ENCODE measurements around the gene PDE6D.

Gene PDE6D

DNA sequence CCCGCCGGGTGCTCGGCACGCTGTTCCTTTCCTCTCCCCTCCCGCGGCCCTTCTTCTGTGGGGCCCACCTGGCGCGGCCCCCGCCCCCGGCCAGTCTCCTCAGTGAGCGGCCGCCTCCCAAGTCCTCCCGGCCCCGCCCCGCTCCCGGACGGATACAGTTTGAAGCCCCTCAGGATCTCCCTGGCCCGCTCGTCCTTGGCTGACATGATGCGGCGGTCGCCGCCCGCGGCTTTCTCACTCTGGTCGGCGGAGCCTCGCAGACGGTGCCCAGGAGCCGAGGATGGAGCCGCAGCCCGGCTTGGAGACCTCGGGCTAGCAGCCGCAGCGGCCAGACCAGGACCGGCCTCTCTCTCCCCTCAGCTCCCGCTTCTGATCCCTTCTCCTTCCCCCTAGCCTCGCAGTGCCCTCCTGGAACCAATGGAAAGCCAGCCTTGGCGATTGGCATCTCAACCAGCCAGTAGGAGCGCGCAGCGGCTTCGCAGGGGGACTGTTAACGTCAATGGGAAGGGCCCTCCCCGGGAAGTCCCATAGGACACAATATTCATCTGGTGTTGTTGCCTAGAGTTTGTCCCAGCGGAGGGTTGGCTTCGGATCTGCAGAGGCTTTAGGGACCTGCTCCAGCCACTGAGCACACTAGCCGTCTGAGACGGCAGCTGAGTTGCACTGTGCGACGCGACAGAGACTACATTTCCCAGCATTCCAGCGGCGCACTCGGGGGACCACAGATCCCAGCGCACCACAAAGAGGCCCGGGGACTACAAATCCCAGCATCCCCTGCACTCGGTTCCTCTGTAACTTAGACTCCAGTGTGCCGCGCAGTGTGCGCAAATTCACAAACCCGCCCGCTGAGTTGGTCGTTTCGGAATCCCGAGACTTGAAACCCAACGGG lies at the start of gene PDE6D:
TSS of gene PDE6D (minus strand) at position 374 of the 889 bp plus-strand sequence. CDS start at position 206, 168 bp downstream.
- peak; percentile 93 for FAIRE-seq

DNA sequence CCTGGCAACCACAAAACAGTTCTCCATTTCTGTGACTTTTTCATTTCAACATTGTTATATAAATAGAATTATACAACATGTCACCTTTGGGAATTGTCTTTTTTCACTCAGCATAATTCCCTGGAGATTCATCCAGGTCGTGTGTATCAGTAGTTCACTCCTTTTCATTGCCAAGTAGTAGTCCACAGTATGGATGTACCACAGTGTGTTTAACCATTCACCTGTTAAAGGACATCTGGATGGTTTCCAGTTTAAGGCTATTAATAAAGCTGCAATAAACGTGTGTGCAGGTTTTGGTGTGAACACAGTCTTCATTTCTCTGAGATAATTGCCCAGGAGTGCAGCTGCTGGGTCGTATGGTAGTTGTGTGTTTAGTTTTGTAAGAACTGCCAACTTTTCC lies 40.8 kb upstream of the PDE6D start:
- DNase-seq (ENCODE audit: insufficient read length, low spot score), result no peak
- peak; percentile 20 for FAIRE-seq

More for the DNA sequence above, at the start of gene PDE6D:
- DNase-seq (ENCODE audit: insufficient read length, low spot score), result peak; percentile 100

DNA sequence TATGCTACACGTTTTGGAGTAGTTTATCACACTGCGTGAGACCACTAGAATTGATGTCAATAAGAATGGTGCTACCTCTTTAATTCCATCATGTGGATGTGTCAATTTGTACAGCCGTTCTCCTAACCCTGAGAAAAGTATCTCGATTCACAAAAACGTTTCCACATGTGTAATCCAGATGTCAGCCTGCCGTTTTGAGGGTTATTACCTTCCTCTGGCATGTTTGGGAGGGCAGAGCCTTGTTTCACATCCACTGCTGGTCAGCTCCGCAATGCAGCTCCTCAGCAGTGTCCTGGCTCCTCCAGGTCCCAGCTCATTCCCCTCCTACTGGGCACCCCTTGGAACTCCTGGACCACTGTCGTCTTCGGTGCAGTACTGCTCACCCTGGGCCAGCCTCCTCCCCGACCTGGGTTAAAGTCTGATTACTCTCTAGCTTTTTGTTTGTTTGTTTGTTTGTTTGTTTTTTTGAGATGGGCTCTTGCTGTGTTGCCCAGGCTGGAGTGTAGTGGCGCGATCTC lies 39.8 kb upstream of the PDE6D start:
- no peak for FAIRE-seq
- DNase-seq (ENCODE audit: insufficient read length, low spot score), result no peak

DNA sequence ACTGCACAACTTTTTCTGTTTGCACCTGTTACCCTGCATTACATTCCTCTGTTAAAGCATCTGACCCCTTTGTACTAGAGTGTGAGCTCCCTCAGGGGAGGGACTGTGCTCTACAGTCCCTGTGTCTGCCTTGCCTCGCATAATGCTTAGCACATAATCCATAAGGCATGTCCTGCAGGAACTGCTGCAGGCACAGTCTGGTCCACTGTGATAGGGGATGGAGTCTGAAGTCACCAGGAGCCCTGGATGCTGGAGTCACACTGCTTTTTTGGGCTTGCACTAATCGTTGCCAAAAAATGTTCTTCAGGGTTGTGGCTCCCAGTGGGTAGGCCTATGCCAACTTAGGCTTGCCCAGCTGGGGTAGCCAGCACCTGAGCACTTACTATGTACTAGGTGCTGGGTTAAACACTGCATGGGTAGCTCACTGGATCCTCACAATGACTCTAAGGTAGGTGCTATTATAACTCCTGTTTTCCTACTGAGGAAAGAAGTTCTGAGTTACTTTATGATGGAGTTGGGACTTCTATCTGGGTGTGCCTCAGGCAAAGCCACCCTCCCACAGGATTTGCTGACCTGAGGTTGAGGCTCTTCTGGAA lies 38.5 kb upstream of the PDE6D start:
- FAIRE-seq (no peak), DNase-seq (ENCODE audit: insufficient read length, low spot score) (no peak)

DNA sequence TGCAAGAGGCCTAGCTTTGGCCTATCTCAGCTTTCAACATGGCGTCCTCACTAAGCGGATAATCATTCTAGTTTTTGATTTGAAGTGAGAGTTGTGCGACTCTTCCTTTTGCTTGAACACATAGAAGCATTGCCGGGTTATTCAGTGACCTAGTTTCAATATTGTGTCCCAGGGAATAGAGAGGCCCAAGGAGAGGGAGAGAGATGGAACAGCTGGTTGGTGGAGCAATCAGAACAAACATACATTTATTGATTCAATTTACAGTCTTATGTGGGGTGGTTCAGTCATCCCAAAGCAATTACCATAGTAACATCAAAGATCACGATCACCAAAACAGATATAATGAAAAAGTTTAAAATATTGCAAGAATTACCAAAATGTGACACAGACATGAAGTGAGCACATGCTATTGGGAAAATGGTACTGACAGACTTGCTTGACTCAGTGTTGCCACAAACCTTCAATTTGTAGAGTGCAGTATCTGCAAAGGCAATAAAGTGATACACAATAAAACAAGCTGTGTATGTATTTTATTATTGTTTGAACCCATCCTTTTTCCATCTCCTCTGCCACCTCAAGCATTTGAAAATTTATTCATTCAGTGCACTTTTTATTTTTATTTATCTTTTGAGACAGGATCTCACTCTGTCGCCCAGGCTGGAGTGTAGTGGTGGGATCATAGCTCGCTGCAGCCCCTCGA lies 35.4 kb upstream of the PDE6D start:
- no peak for DNase-seq (ENCODE audit: insufficient read length, low spot score)
- no peak for FAIRE-seq

DNA sequence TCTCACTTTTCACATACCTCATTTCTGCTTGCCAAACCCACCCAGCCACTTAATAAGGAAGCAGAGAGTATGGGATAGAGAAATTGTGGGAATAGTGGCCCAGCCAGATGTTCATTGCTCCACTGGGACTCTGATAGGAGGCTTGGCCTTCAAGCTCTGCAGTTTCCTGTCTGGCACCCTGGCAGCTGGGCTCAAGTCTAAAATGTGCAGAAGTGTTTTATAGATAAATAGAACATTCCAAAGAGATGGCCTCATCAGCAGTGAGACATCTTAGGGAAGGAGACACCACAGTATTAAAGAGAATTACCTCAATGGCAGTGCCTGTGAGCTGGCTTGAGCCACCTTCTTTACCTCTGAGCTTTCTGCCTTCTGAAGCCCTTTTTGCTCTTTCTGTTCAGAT lies 29.8 kb upstream of the PDE6D start:
- FAIRE-seq (no peak), DNase-seq (ENCODE audit: insufficient read length, low spot score) (peak; percentile 37)

DNA sequence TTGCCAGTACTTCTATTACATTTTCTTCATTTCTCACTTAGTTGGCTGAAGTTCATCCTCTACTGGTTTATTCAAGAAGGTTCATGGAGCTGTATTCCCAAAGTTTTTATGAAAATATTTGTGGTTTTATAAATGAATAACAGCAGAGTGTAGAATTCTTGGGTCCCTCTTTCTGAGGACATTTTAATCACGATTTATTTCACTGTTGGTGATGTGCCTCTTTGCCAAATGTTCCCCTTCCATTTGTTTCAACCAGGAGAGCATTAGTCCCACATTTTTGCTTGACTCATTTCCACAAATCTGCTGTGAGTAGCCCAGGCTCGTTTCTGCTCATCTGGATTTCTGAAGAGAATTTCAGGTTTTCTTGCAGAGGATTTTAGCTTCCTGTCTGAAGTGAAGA lies 25.9 kb upstream of the PDE6D start:
- FAIRE-seq, result no peak

DNA sequence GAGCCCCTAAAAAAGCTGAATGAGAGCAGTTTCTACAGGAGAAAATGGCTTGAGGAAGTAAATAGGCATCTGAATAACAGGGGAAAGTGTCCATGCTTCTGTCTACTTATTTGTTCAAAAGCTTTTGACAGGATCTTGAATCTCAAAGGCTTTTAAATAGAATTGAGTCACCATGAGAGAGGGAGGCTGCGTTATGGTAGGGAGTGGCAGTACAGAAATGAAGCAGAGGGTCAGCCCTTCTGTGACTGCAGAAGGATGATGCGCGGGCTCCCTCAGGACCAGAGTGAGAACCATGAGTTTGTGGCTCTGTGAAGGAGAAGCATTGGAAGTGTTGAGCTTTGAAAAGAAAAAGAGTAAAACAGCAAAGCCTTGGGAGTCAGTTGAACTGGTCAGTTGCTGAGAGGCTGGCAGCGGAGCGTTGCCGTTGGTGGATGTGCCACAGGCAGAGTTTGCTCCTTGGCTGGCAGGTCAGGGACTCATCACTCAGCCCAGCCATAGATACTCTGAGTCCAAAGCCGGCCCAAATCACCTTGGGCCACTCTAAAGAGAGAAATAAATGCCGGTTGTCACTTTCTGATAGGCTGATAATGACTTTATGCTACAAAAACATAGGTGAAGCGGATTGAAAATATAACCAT lies 22.5 kb upstream of the PDE6D start:
- DNase-seq (ENCODE audit: insufficient read length, low spot score) (no peak), FAIRE-seq (no peak)

More for the DNA sequence above, 25.9 kb upstream of the PDE6D start:
- no peak for DNase-seq (ENCODE audit: insufficient read length, low spot score)

DNA sequence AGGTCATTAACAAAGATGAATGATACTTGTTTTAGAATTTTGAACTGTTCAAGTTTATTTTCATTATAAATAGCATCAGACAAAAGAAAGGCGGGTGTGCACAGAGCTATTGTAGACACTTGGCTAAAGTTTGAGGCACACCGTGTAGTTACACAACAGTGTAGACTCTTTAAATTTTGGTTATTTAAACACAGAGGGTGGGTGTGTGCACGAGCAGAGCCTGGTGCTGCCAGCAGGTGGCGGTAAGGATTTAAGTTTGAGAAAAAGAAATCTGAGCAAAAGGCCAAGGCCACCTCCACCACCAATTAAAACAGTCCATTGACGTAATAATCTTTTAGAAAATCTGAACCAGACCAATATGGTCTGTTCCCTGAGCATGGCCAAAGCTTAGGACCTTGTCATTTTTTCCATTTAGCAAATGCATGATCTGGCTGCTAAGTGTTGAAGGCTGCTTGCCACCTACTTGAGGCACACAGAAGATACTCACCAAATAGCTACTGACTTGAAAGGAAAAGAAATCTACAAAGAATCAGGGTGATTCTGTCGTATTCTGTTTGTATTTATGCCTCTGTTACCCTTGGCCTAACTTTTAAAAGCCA lies 19.5 kb upstream of the PDE6D start:
- DNase-seq (ENCODE audit: insufficient read length, low spot score) (no peak), FAIRE-seq (no peak)

DNA sequence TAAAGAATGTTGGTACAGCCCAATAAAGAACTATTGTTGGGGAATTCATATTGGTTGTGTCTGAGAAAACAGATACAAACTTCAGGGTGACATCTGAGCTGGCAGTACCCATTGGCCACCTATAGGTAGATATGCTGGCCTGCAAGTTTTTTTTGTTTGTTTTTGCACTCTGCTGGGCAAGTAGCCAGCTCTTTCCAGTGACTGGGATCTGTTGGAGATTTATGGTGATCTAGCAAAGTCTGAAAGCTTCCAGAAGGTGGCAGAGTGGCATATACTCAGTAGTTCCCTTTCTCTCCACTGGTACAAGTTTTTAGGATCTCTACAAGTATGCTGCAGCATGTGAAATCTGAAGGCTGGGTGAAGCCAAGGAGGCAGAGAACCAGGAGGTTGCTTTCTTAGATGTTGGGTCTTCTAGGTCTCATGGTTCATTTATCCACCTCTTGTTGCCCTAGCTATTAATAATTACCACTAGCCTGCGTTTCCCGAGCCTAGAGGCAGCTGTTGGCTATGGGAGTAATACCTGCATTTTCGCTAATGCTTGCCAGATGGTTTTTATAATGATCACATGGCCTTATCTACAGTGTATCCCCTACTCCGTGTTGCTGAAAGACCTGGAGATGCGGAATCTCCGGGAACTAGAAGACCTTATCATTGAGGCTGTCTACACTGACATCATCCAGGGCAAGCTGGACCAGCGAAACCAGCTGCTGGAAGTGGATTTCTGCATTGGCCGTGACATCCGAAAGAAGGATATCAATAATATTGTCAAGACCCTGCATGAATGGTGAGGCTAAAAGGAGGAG lies 14.6 kb upstream of the PDE6D start:
- no peak for FAIRE-seq
- DNase-seq (ENCODE audit: insufficient read length, low spot score), result peak; percentile 39

DNA sequence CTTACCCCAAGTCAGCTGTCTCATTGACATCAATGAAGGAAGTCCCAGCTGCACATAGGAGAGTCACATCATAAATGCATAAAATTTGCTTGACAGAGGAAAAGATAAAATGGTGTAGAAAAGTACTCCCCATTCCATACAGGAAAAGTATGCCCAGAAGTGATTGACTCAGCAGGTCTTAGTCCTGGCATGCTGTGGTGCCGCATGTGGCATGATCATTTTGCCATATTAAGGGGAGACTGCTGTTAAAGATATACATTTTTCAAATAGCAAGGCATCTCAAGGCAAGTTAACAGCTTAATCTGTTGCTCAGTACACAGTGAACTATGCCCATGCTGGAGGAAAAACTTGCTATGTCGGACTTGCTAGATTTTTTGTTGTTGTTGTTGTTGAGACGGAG lies 13.3 kb upstream of the PDE6D start:
- FAIRE-seq (no peak), DNase-seq (ENCODE audit: insufficient read length, low spot score) (no peak)

DNA sequence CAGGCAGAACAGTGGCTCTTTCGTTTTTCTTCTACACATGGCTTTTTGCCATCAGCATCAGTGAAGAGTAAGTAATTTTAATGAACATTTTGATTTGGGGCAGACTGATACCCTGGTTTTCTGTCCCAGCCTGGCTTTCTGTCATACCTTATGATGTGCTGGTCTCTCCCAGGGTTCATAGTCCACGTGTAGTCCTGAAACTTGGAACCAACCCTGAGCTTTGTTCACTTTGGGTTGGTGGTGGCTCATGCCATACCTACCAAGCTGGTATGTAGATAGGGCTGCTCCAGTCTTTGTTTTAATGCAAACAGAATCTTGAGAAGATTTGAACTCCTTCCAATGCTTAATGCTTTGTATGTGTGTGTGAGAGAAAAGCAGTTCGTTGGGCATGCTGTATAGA lies 10.0 kb upstream of the PDE6D start:
- FAIRE-seq (no peak), DNase-seq (ENCODE audit: insufficient read length, low spot score) (no peak)

DNA sequence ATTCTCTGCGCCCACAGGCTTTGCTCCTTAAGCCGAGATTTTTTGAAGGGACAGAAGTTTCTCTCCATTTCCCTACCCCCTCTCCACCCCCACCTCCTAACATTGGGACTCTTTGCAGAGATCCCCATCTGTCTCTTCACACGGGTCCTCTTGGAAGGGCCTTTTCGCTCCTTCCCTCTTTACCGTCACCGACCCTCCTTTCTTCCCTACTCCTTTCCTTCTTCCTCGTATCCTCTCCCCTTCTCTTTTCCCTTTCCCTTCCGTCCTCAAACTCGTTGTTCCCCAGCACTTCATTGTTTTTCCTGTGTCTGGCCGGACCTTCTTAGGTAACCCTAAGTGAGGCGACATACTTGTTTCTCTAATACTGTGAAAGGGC lies 5.8 kb upstream of the PDE6D start:
- DNase-seq (ENCODE audit: insufficient read length, low spot score) (no peak), FAIRE-seq (no peak)

DNA sequence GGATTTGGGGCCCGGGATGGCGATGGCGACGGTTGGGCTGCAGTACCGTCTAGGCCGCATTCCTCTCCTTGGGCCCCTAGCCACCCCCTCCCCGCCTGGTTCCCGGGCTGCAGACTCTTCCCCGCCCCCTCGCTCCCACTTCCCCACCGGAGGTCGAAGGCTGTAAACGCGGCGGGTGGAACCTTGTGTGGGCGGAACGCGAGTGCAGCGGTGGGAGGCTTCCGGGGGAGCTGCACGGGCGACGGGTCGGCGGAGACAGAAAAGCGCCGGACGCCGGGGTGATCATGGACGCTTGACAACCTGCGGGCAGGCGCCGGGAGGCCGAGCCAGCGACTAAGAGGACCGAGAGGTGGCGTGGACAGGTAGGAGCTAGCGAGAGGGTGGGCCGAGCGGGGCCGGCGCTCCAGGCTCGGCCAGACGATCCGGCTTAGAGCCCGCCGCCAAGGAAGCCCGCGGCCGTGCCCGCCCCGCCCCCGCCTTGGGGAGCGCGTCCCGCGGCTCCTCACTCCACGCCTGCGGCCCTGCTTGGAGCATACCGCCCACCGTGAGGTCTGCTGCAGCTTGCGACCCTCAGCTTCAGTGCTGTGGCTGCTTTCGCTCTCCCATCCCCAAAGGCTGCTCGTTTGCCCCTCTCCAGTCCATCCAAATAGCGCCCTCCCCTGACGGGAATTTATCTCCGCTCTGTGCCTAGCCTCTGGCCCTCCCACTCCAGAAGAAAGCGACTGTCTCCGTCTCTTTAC lies 5.3 kb upstream of the PDE6D start, which contains the start of gene COPS7B:
TSS of gene COPS7B (plus strand) at position 269 of the 740 bp plus-strand sequence. CDS start 2,126 bp downstream, outside the sequence.
- FAIRE-seq (no peak), DNase-seq (ENCODE audit: insufficient read length, low spot score) (peak; percentile 73)

DNA sequence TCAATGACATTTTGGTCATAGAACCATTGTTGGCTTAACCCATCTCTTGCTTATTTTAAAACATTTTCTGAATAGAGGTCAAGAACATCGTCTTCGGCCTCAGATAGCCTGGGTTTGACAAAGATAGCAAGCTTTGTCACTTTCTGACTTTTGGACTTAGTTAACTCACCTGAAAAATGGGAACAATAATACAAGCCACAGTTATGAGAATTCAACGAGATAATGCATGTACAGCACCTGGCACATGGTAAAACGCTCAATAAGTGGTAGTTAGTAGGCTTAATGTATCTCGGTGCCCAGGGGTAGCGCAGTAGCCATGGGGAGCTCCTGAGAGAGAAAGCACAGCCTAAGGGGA lies 4.7 kb upstream of the PDE6D start:
- FAIRE-seq (no peak), DNase-seq (ENCODE audit: insufficient read length, low spot score) (no peak)

DNA sequence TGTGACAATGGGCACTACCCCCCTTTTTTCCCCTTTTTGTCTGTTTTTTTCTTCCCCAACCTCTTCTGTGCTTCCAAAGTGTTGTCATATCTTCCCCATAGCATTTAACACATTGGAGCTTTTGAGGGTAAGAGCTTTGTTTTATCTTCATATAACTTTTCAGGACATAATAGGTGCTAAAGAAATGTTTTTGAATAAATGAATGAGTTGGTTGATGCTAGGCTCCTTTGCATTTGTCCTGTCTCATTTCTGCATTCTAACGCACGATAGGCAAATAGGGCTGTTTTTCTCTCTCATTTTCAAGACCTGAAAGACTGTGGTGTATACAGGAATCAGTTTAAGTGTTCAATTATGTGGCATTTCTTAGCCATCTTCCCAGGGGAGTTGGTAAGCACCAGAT lies 4.3 kb upstream of the PDE6D start:
- FAIRE-seq, result no peak
- no peak for DNase-seq (ENCODE audit: insufficient read length, low spot score)

DNA sequence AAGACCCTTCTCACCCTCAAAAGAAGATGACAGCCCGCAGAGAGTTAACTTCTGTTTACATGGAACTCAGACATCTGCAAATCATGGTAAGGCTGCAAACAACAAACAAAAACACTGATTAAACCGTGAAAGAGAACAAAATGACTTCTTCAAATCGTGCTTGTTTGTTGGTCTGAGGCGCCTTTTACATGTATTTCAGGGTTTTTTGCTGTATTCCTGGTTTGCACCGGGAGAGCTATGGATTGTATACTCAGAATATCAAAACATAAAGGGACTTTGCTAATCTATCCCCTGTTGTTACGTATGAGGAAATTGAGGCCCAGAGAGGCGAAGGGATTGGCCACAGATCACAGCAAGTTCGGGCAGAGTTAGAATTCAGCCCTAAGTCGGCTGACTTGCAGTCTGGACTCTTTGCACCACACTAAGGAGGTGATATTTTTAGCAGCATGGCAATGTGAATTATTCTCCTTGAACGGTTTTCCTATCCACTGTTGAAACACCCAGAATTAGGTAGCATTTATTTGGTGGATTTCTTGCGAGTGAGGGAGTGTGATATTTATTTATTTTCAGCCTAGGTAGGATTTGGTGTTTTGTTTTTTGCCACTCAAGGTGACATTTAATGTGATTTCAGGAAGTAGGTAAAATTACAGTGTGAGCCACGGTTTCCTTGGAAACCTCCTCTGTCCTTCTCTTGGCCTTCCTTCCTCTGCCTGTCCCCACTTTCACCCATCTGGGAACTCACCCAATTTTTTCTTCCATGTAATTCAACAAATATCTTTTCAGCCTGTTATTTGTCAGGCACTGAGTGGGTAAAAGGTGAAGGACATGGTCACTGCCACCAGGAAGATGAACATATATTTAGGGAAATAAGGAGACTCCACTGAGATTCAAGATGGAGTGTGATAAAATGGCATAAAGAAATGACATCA lies 980 bp upstream of the PDE6D start:
- DNase-seq (ENCODE audit: insufficient read length, low spot score) (no peak), FAIRE-seq (no peak)
